ENCODE results near the gene ZNF384.

ZNF384 gene

GRCh38 chr12:6696690-6697583 lies 7.8 kb upstream of the ZNF384 start:
- TF ChIP-seq CTCF (IDR thresholded peaks at IDR 0.05; ENCODE audit: low read depth, low read length) = no peak
- Histone ChIP-seq H3K36me3 (peaks cover 3% of the 10 kb centered on the region), H3K4me3 (ENCODE audit: low read depth, low read length) (no peak overlapping the region), H3K27me3 (ENCODE audit: insufficient read depth, low read depth, severe bottlenecking) (no peaks in the 10 kb centered on the region), H3K27ac (no peak overlapping the region), H3K9me3 (ENCODE audit: severe bottlenecking) (no peaks in the 10 kb centered on the region)
- no peak for DNase-seq

- Histone ChIP-seq H3K27me3 (ENCODE audit: insufficient read depth, low read depth, severe bottlenecking) (no peaks in the 10 kb centered on the region), H3K9me3 (ENCODE audit: severe bottlenecking) (no peaks in the 10 kb centered on the region), H3K36me3 (peaks cover 3% of the 10 kb centered on the region), H3K4me3 (ENCODE audit: low read depth, low read length) (no peak overlapping the region), H3K27ac (no peak overlapping the region)
- TF ChIP-seq CTCF (IDR thresholded peaks at IDR 0.05; ENCODE audit: low read depth, low read length) = no peak
- DNase-seq = no peak
Measured at GRCh38 chr12:6695313-6696045, 6.3 kb upstream of the ZNF384 start.

- DNase-seq = no peak
- no peak for TF ChIP-seq CTCF (IDR thresholded peaks at IDR 0.05; ENCODE audit: low read depth, low read length)
- H3K4me3 ChIP-seq (ENCODE audit: low read depth, low read length) = no peak overlapping the region
- H3K9me3 ChIP-seq (ENCODE audit: severe bottlenecking) = no peaks in the 10 kb centered on the region
- peaks cover 3% of the 10 kb centered on the region for H3K36me3 ChIP-seq
- no peak overlapping the region for H3K27ac ChIP-seq
- no peaks in the 10 kb centered on the region for H3K27me3 ChIP-seq (ENCODE audit: insufficient read depth, low read depth, severe bottlenecking)
Measured at GRCh38 chr12:6694701-6695100, 5.5 kb upstream of the ZNF384 start.

GRCh38 chr12:6693832-6694355 lies 4.7 kb upstream of the ZNF384 start:
- Histone ChIP-seq H3K4me3 (ENCODE audit: low read depth, low read length) (no peak overlapping the region), H3K9me3 (ENCODE audit: severe bottlenecking) (no peaks in the 10 kb centered on the region), H3K36me3 (peaks cover 6% of the 10 kb centered on the region), H3K27me3 (ENCODE audit: insufficient read depth, low read depth, severe bottlenecking) (no peaks in the 10 kb centered on the region), H3K27ac (no peak overlapping the region)
- no peak for TF ChIP-seq CTCF (IDR thresholded peaks at IDR 0.05; ENCODE audit: low read depth, low read length)
- DNase-seq = no peak

- Histone ChIP-seq H3K36me3 (peaks cover 8% of the 10 kb centered on the region), H3K27ac (no peak overlapping the region), H3K27me3 (ENCODE audit: insufficient read depth, low read depth, severe bottlenecking) (no peaks in the 10 kb centered on the region), H3K4me3 (ENCODE audit: low read depth, low read length) (no peak overlapping the region), H3K9me3 (ENCODE audit: severe bottlenecking) (no peaks in the 10 kb centered on the region)
- no peak for TF ChIP-seq CTCF (IDR thresholded peaks at IDR 0.05; ENCODE audit: low read depth, low read length)
- DNase-seq = no peak
Measured at GRCh38 chr12:6692888-6693287, 3.7 kb upstream of the ZNF384 start.
